Measurements from ENCODE around the gene VTCN1.

- TF ChIP-seq CTCF (tag by site-specific recombination; IDR thresholded peaks at IDR 0.05) (no peak), ZNF175 (tag by site-specific recombination; IDR thresholded peaks at IDR 0.05) (no peak), MYNN (tag by site-specific recombination; IDR thresholded peaks at IDR 0.05; ENCODE audit: borderline replicate concordance) (no peak), MEIS1 (CRISPR knock-in tag; IDR thresholded peaks at IDR 0.05; ENCODE audit: borderline replicate concordance) (no peak), ZNF530 (tag by site-specific recombination; IDR thresholded peaks at IDR 0.05; ENCODE audit: low read depth) (no peak), ZNF548 (tag by site-specific recombination; IDR thresholded peaks at IDR 0.05) (no peak), ZNF24 (tag by site-specific recombination; IDR thresholded peaks at IDR 0.05) (no peak), ZNF37A (tag by site-specific recombination; IDR thresholded peaks at IDR 0.05) (no peak), ZNF510 (tag by site-specific recombination; IDR thresholded peaks at IDR 0.05; ENCODE audit: insufficient replicate concordance) (no peak), ZNF704 (tag by site-specific recombination; IDR thresholded peaks at IDR 0.05) (no peak), PBX3 (CRISPR knock-in tag; IDR thresholded peaks at IDR 0.05) (no peak), ZNF449 (tag by site-specific recombination; IDR thresholded peaks at IDR 0.05) (no peak), PRDM4 (tag by site-specific recombination; IDR thresholded peaks at IDR 0.05) (no peak), ZBTB8A (tag by site-specific recombination; IDR thresholded peaks at IDR 0.05) (no peak)
These were observed 109.4 kb downstream of the VTCN1 start for GRCh38 chr1:117101334-117101733.
